ENCODE results near the gene CEP97. TPM values are rescaled to one million over a fixed set of nuclear protein-coding genes. Genes with fewer than 3 reads are reported as not detected.

Gene CEP97
- total RNA-seq, 1 experiment from 2014 or later = 11.5 TPM

GRCh38 chr3:101816215-101817149, 92.1 kb downstream of the CEP97 start:
- no TSS peak for BruUV-seq (replicated peaks)
- intact Hi-C loops (cut with micrococcal nuclease) = no loop called here
- Mint-ChIP-seq H3K27me3 (ENCODE audit: insufficient read depth, unreplicated experiment) (no peaks in the 10 kb centered on the region), H3K4me3 (ENCODE audit: unreplicated experiment) (no peak overlapping the region), H3K9me3 (ENCODE audit: unreplicated experiment) (no peaks in the 10 kb centered on the region), H3K4me1 (ENCODE audit: insufficient read depth, unreplicated experiment) (no peaks in the 10 kb centered on the region), H3K27ac (ENCODE audit: low read depth, unreplicated experiment) (no peak overlapping the region), H3K36me3 (ENCODE audit: insufficient read depth, unreplicated experiment) (peaks cover 12% of the 10 kb centered on the region)
- peak; percentile 51 for DNase-seq (ENCODE audit: unreplicated experiment)
- TF ChIP-seq, protein P1, sequence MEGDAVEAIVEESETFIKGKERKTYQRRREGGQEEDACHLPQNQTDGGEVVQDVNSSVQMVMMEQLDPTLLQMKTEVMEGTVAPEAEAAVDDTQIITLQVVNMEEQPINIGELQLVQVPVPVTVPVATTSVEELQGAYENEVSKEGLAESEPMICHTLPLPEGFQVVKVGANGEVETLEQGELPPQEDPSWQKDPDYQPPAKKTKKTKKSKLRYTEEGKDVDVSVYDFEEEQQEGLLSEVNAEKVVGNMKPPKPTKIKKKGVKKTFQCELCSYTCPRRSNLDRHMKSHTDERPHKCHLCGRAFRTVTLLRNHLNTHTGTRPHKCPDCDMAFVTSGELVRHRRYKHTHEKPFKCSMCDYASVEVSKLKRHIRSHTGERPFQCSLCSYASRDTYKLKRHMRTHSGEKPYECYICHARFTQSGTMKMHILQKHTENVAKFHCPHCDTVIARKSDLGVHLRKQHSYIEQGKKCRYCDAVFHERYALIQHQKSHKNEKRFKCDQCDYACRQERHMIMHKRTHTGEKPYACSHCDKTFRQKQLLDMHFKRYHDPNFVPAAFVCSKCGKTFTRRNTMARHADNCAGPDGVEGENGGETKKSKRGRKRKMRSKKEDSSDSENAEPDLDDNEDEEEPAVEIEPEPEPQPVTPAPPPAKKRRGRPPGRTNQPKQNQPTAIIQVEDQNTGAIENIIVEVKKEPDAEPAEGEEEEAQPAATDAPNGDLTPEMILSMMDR (IDR thresholded peaks at IDR 0.05; ENCODE audit: unreplicated experiment) = no peak
- ChIA-PET POLR2A (interaction anchor here (0.5 to 3.3 kb wide), 12 partner anchors 11 to 409 kb away, joined by 3 to 36 read pairs (median 4); partner anchors contain the start of gene NFKBIZ), CTCF (interaction anchor here (0.6 to 21.4 kb wide), 10 partner anchors 12 to 721 kb away, joined by 3 to 795 read pairs (median 4); no protein-coding TSS in a partner anchor)

DNA sequence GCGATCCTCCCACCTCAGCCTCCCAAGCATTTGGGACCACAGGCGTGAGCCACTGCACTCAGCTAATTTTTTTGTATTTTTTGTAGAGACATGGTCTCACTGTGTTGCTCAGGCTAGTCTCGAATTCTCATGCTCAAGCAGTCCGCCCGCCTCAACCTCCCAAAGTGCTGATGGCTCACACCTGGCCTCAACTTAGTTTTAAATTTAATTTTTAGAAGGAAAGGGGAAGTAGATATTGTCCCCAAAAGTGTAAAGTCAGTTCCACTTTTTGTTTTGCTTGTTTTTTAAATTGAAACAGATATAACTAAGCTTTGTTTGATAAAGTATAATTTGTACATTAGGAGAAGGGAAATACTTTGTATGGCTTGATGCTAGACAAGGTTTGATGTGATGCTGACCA, 93.6 kb downstream of the CEP97 start:
- ChIA-PET CTCF (interaction anchor here (0.8 to 21.4 kb wide), 6 partner anchors 9 to 408 kb away, joined by 3 to 795 read pairs (median 5); no protein-coding TSS in a partner anchor), POLR2A (interaction anchor here (1.0 to 3.3 kb wide), 3 partner anchors 10 to 32 kb away, joined by 4 to 36 read pairs (median 22); partner anchors contain the start of gene NFKBIZ)
- Mint-ChIP-seq H3K36me3 (ENCODE audit: insufficient read depth, unreplicated experiment) (peaks cover 12% of the 10 kb centered on the region), H3K4me1 (ENCODE audit: insufficient read depth, unreplicated experiment) (no peaks in the 10 kb centered on the region), H3K27ac (ENCODE audit: low read depth, unreplicated experiment) (no peak overlapping the region), H3K27me3 (ENCODE audit: insufficient read depth, unreplicated experiment) (no peaks in the 10 kb centered on the region), H3K9me3 (ENCODE audit: unreplicated experiment) (no peaks in the 10 kb centered on the region), H3K4me3 (ENCODE audit: unreplicated experiment) (no peak overlapping the region)
- TF ChIP-seq, protein P1 (IDR thresholded peaks at IDR 0.05; ENCODE audit: unreplicated experiment) = no peak
- no peak for DNase-seq (ENCODE audit: unreplicated experiment)
- BruUV-seq (replicated peaks) = no TSS peak
- intact Hi-C loops (cut with micrococcal nuclease) = no loop called here

- Mint-ChIP-seq H3K36me3 (ENCODE audit: insufficient read depth, unreplicated experiment) (peaks cover 12% of the 10 kb centered on the region), H3K27me3 (ENCODE audit: insufficient read depth, unreplicated experiment) (no peaks in the 10 kb centered on the region), H3K4me1 (ENCODE audit: insufficient read depth, unreplicated experiment) (no peaks in the 10 kb centered on the region), H3K4me3 (ENCODE audit: unreplicated experiment) (no peak overlapping the region), H3K9me3 (ENCODE audit: unreplicated experiment) (no peaks in the 10 kb centered on the region), H3K27ac (ENCODE audit: low read depth, unreplicated experiment) (no peak overlapping the region)
- POLR2A ChIA-PET = no interaction called here
- intact Hi-C loops (cut with micrococcal nuclease) = no loop called here
- CTCF ChIA-PET = interaction anchor here (0.6 kb wide), 2 partner anchors 519 to 693 kb away, joined by 3 to 5 read pairs; no protein-coding TSS in a partner anchor
- TF ChIP-seq, protein P1 (IDR thresholded peaks at IDR 0.05; ENCODE audit: unreplicated experiment) = no peak
- no peak for DNase-seq (ENCODE audit: unreplicated experiment)
- BruUV-seq (replicated peaks) = no TSS peak
These were observed 95.3 kb downstream of the CEP97 start for GRCh38 chr3:101819649-101820206.

Other genes with a start within 250 kb of the CEP97 start
- 11.9 and 15.0 TPM in 2 replicates for gene SENP7, start 211.4 kb upstream of the CEP97 start, total RNA-seq (2022)
- 27.0 and 32.5 TPM in 2 replicates for gene TRMT10C, start 162.7 kb upstream of the CEP97 start, total RNA-seq (2022)
- 229 and 292 TPM in 2 replicates for gene PCNP, start 150.4 kb upstream of the CEP97 start, total RNA-seq (2022)
- gene ZBTB11, start 47.5 kb upstream of the CEP97 start, total RNA-seq (2022) = 28.9 and 30.0 TPM in 2 replicates
- gene RPL24, start 37.9 kb upstream of the CEP97 start, total RNA-seq (2022) = 1,386 and 1,793 TPM in 2 replicates
- 3.9 and 7.2 TPM in 2 replicates for gene NXPE3, start 54.6 kb downstream of the CEP97 start, total RNA-seq (2022)
- gene NFKBIZ, start 124.9 kb downstream of the CEP97 start, total RNA-seq (2022) = 48.9 and 58.8 TPM in 2 replicates